Measurements from ENCODE around the gene STXBP6. TPM values are rescaled to one million over a fixed set of nuclear protein-coding genes. Genes with fewer than 3 reads are reported as not detected.

The STXBP6 gene
- total RNA-seq, 1 donor from 2014 or later: 1.7 TPM

- no peaks in the 10 kb centered on the region for H3K27me3 Mint-ChIP-seq (ENCODE audit: low read depth)
- no peak for DNase-seq (ENCODE audit: low spot score)
- peaks cover 27% of the 10 kb centered on the region for H3K4me1 Mint-ChIP-seq (ENCODE audit: low read depth)
- H3K4me3 Mint-ChIP-seq (ENCODE audit: unreplicated experiment): no peak overlapping the region
- no peaks in the 10 kb centered on the region for H3K9me3 Mint-ChIP-seq (ENCODE audit: low read depth)
- no peak overlapping the region for H3K27ac Mint-ChIP-seq (ENCODE audit: unreplicated experiment)
- no peak for TF ChIP-seq CTCF (IDR thresholded peaks at IDR 0.05)
- H3K36me3 Mint-ChIP-seq (ENCODE audit: low read depth): no peaks in the 10 kb centered on the region
Measured at GRCh38 chr14:24833385-24833784, 216.6 kb downstream of the STXBP6 start.

GRCh38 chr14:24831677-24832076 lies 218.3 kb downstream of the STXBP6 start:
- Mint-ChIP-seq H3K27ac (ENCODE audit: unreplicated experiment) (no peak overlapping the region), H3K4me1 (ENCODE audit: low read depth) (peaks cover 10% of the 10 kb centered on the region), H3K27me3 (ENCODE audit: low read depth) (no peaks in the 10 kb centered on the region), H3K36me3 (ENCODE audit: low read depth) (no peaks in the 10 kb centered on the region), H3K9me3 (ENCODE audit: low read depth) (no peaks in the 10 kb centered on the region), H3K4me3 (ENCODE audit: unreplicated experiment) (no peak overlapping the region)
- no peak for DNase-seq (ENCODE audit: low spot score)
- no peak for TF ChIP-seq CTCF (IDR thresholded peaks at IDR 0.05)

DNA sequence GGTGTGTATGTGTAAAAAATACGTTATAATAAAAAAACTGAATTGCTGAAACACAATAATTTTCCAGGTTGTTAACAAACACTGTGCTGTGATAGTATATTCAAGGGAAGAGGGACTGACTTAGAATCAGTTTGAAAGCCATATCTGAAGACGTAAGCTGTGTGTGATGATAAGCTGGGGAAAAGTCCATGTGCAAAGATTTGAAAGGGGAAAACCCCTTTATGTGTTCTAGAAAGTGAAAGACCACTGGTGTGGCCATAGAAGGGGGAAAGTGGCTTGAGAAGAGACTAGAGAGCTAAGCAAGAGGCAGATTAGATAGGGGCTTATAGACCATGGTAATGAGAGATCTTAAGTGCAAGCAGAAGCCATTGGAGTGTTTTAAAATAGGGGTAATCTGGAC lies 220.1 kb downstream of the STXBP6 start:
- no peak overlapping the region for H3K4me3 Mint-ChIP-seq (ENCODE audit: unreplicated experiment)
- H3K9me3 Mint-ChIP-seq (ENCODE audit: low read depth): no peaks in the 10 kb centered on the region
- no peaks in the 10 kb centered on the region for H3K36me3 Mint-ChIP-seq (ENCODE audit: low read depth)
- no peak overlapping the region for H3K27ac Mint-ChIP-seq (ENCODE audit: unreplicated experiment)
- no peaks in the 10 kb centered on the region for H3K4me1 Mint-ChIP-seq (ENCODE audit: low read depth)
- H3K27me3 Mint-ChIP-seq (ENCODE audit: low read depth): no peaks in the 10 kb centered on the region
- DNase-seq (ENCODE audit: low spot score): no peak
- no peak for TF ChIP-seq CTCF (IDR thresholded peaks at IDR 0.05)

DNA sequence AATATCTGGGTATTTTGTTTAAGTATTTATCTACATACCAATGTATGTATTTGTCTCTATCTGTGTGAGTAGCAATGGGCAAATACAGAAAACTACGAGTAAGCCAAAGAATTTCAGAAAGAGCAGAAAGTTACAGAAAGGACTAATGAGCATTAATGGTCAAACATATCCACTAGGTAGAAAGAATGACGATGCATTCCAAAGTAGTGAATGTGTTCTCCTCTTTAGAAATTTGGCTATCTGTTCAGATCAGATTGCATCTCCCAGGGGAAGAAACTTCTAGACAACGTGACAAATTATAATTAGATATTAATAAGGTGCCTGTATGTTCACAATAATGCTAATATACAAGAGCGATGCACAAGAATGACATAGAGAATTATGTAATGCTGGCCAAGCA lies 221.5 kb downstream of the STXBP6 start:
- no peak overlapping the region for H3K27ac Mint-ChIP-seq (ENCODE audit: unreplicated experiment)

DNA sequence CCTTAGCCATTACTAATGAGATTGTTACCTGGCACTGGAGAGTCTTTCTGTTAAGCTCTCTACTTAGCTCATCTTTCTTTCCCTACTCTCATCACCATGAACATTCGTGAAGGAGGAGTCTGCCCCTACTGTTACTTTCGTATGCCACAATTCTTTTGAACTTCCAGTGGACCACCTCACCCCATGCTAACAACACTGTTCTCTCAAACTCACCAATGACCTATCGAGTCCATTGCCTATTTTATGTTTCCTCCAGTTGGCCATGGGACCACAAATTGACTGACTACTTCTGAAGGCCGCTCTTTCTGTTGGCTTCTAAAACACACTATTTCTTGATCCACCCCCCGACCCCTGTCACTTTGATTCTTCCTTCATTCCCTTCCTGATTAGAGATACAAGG lies 223.6 kb downstream of the STXBP6 start:
- H3K36me3 Mint-ChIP-seq (ENCODE audit: low read depth): no peaks in the 10 kb centered on the region
- no peaks in the 10 kb centered on the region for H3K4me1 Mint-ChIP-seq (ENCODE audit: low read depth)
- H3K4me3 Mint-ChIP-seq (ENCODE audit: unreplicated experiment): no peak overlapping the region
- DNase-seq (ENCODE audit: low spot score): no peak
- H3K27me3 Mint-ChIP-seq (ENCODE audit: low read depth): peaks cover 10% of the 10 kb centered on the region
- no peak for TF ChIP-seq CTCF (IDR thresholded peaks at IDR 0.05)
- H3K27ac Mint-ChIP-seq (ENCODE audit: unreplicated experiment): no peak overlapping the region
- peaks cover 2% of the 10 kb centered on the region for H3K9me3 Mint-ChIP-seq (ENCODE audit: low read depth)

More for the DNA sequence above, 221.5 kb downstream of the STXBP6 start:
- Mint-ChIP-seq H3K4me3 (ENCODE audit: unreplicated experiment) (no peak overlapping the region), H3K9me3 (ENCODE audit: low read depth) (no peaks in the 10 kb centered on the region), H3K36me3 (ENCODE audit: low read depth) (no peaks in the 10 kb centered on the region), H3K4me1 (ENCODE audit: low read depth) (no peaks in the 10 kb centered on the region), H3K27me3 (ENCODE audit: low read depth) (no peaks in the 10 kb centered on the region)
- no peak for DNase-seq (ENCODE audit: low spot score)
- no peak for TF ChIP-seq CTCF (IDR thresholded peaks at IDR 0.05)
